NT2/D1 (cell line): ENCODE results near the gene CHMP2B.

ENCODE experiments used
- YY1 ChIP-seq: IDR thresholded peaks from 2 replicates; pipeline ENCODE4 v1.6.1; 2011; ENCODE audit not compliant: insufficient read length, insufficient read depth
- ZNF274 ChIP-seq: IDR thresholded peaks from 2 replicates; pipeline ENCODE4 v1.6.1; 2011; ENCODE audit warnings: mild to moderate bottlenecking, low read depth, low read length

- TF ChIP-seq YY1 (no peak), ZNF274 (no peak)
Measured at GRCh38 chr3:87227835-87228144, 681 bp downstream of the CHMP2B start.
